Activated naive CD8-positive, alpha-beta T cell treated with anti-CD3 and anti-CD28 coated beads, Interleukin-2, amount 10 ng/mL, durations not matched to agents 7 days and 5 days (primary cell): ENCODE measurements around the gene FAM118A. TPM values are rescaled to one million over a fixed set of nuclear protein-coding genes. Genes with fewer than 3 reads are reported as not detected.
"Not testable (repeated sequence)": the region's sequence is repeated elsewhere in the genome, so short reads cannot be mapped to it uniquely, and the experiment has no call there.

Experiments used
- ATAC-seq: fragments of 150-1000 bp; cut with Tn5 transposase; one replicate; pipeline ENCODE4 v1.10.0; 2021; ENCODE audit warnings: low read depth, moderate library complexity
- POLR2A ChIA-PET: fragments of 350-600 bp; sonication (Branson Sonifier 250); formaldehyde crosslinking; loops from one replicate; lab custom pipeline; 2021; ENCODE audit warnings: antibody characterized with exemption; lab: Charles Lee
- DNase-seq: peaks from one replicate; pipeline ENCODE4 v3.0.0; 2021
- H3K27ac Mint-ChIP-seq: one replicate; pipeline ENCODE4 v1.8.0; 2022; ENCODE audit warnings: mild to moderate bottlenecking, mixed read lengths
- H3K27me3 Mint-ChIP-seq: one replicate; pipeline ENCODE4 v1.8.0; 2022; ENCODE audit warnings: mild to moderate bottlenecking, moderate library complexity, mixed read lengths
- H3K36me3 Mint-ChIP-seq: one replicate; pipeline ENCODE4 v1.8.0; 2021; ENCODE audit warnings: mild to moderate bottlenecking, mixed read lengths
- H3K4me1 Mint-ChIP-seq: one replicate; pipeline ENCODE4 v1.8.0; 2021; ENCODE audit warnings: mixed read lengths
- H3K4me3 Mint-ChIP-seq: one replicate; pipeline ENCODE4 v1.8.0; 2022; ENCODE audit warnings: mild to moderate bottlenecking, moderate library complexity, mixed read lengths
- H3K9me3 Mint-ChIP-seq: one replicate; pipeline ENCODE4 v1.8.0; 2021; ENCODE audit warnings: mixed read lengths
- total RNA-seq, 2 experiments: library from RNA; stranded (reverse); gene quantifications; one replicate each; pipeline ENCODE4 v1.2.3, GENCODE V29; 2021

Gene FAM118A
- total RNA-seq, 2 experiments from 2014 or later = 71.9 to 77.0 TPM

- ATAC-seq (no peak), DNase-seq (no peak)
- Mint-ChIP-seq H3K36me3 (no peaks in the 10 kb centered on the region), H3K9me3 (no peaks in the 10 kb centered on the region), H3K4me1 (peaks cover 5% of the 10 kb centered on the region), H3K27me3 (peaks cover 7% of the 10 kb centered on the region), H3K4me3 (no peak overlapping the region), H3K27ac (no peak overlapping the region)
- POLR2A ChIA-PET = interaction anchor here (0.6 kb wide), 1 partner anchor 42 kb away, joined by 3 read pairs; no protein-coding TSS in a partner anchor
These were observed 18.4 kb upstream of the FAM118A start for GRCh38 chr22:45291061-45291930.

- no peak overlapping the region for H3K27ac Mint-ChIP-seq
- H3K4me3 Mint-ChIP-seq = no peak overlapping the region
- DNase-seq (no peak), ATAC-seq (no peak)
- peaks cover 3% of the 10 kb centered on the region for H3K27me3 Mint-ChIP-seq
- H3K36me3 Mint-ChIP-seq = no peaks in the 10 kb centered on the region
- H3K9me3 Mint-ChIP-seq = no peaks in the 10 kb centered on the region
- peaks cover 11% of the 10 kb centered on the region for H3K4me1 Mint-ChIP-seq
- POLR2A ChIA-PET = no interaction called here
These were observed 17.8 kb upstream of the FAM118A start for GRCh38 chr22:45291931-45292290.

GRCh38 chr22:45292731-45293442 is 16.8 kb upstream of the FAM118A start:
- peak overlapping the region; percentile 5 for H3K27ac Mint-ChIP-seq
- H3K36me3 Mint-ChIP-seq = no peaks in the 10 kb centered on the region
- peaks cover 13% of the 10 kb centered on the region for H3K4me1 Mint-ChIP-seq
- no peak for ATAC-seq
- POLR2A ChIA-PET = no interaction called here
- H3K27me3 Mint-ChIP-seq = peaks cover 3% of the 10 kb centered on the region
- DNase-seq = no peak
- no peaks in the 10 kb centered on the region for H3K9me3 Mint-ChIP-seq
- no peak overlapping the region for H3K4me3 Mint-ChIP-seq

GRCh38 chr22:45294030-45294429 is 15.7 kb upstream of the FAM118A start:
- Mint-ChIP-seq H3K4me3 (no peak overlapping the region), H3K9me3 (no peaks in the 10 kb centered on the region)

GRCh38 chr22:45295004-45295403 is 14.7 kb upstream of the FAM118A start:
- H3K27ac Mint-ChIP-seq, H3K36me3 Mint-ChIP-seq, H3K27me3 Mint-ChIP-seq, ATAC-seq, DNase-seq, H3K4me3 Mint-ChIP-seq, H3K9me3 Mint-ChIP-seq: not testable (repeated sequence)
- POLR2A ChIA-PET = interaction anchor here (1.1 kb wide), 1 partner anchor 14 kb away, joined by 3 read pairs; no protein-coding TSS in a partner anchor
- H3K4me1 Mint-ChIP-seq = peaks cover 24% of the 10 kb centered on the region

More at GRCh38 chr22:45294030-45294429, 15.7 kb upstream of the FAM118A start:
- Mint-ChIP-seq H3K4me1 (peaks cover 19% of the 10 kb centered on the region), H3K27me3 (peaks cover 3% of the 10 kb centered on the region), H3K27ac (no peak overlapping the region), H3K36me3 (no peaks in the 10 kb centered on the region)
- ATAC-seq (no peak), DNase-seq (no peak)
- POLR2A ChIA-PET = no interaction called here

GRCh38 chr22:45295492-45295891 is 14.2 kb upstream of the FAM118A start:
- POLR2A ChIA-PET = interaction anchor here (1.1 kb wide), 1 partner anchor 13 kb away, joined by 3 read pairs; no protein-coding TSS in a partner anchor
- Mint-ChIP-seq H3K36me3 (no peaks in the 10 kb centered on the region), H3K27me3 (no peaks in the 10 kb centered on the region), H3K9me3 (no peaks in the 10 kb centered on the region), H3K27ac (peak overlapping the region; percentile 82), H3K4me1 (peaks cover 24% of the 10 kb centered on the region), H3K4me3 (no peak overlapping the region)
- DNase-seq = no peak
- ATAC-seq = no peak

GRCh38 chr22:45296628-45297297 is 13.0 kb upstream of the FAM118A start:
- POLR2A ChIA-PET = interaction anchor here (0.6 to 1.3 kb wide), 9 partner anchors 9 to 118 kb away, joined by 3 to 8 read pairs (median 3); partner anchors contain the start of gene FAM118A
- H3K27me3 Mint-ChIP-seq = no peaks in the 10 kb centered on the region
- no peaks in the 10 kb centered on the region for H3K9me3 Mint-ChIP-seq
- peaks cover 24% of the 10 kb centered on the region for H3K4me1 Mint-ChIP-seq
- H3K36me3 Mint-ChIP-seq = no peaks in the 10 kb centered on the region
- H3K4me3 Mint-ChIP-seq = peak overlapping the region; percentile 61
- ATAC-seq = peak; percentile 92
- peak overlapping the region; percentile 82 for H3K27ac Mint-ChIP-seq
- DNase-seq = peak; percentile 58

GRCh38 chr22:45298934-45299505 is 10.7 kb upstream of the FAM118A start:
- ATAC-seq = no peak
- Mint-ChIP-seq H3K27me3 (no peaks in the 10 kb centered on the region), H3K4me3 (no peak overlapping the region), H3K27ac (peak overlapping the region; percentile 30), H3K4me1 (peaks cover 25% of the 10 kb centered on the region), H3K9me3 (no peaks in the 10 kb centered on the region), H3K36me3 (no peaks in the 10 kb centered on the region)
- POLR2A ChIA-PET = interaction anchor here (1.6 kb wide), 1 partner anchor 10 kb away, joined by 5 read pairs; the partner anchor contains the start of gene FAM118A
- no peak for DNase-seq

- POLR2A ChIA-PET = no interaction called here
- peaks cover 12% of the 10 kb centered on the region for H3K4me1 Mint-ChIP-seq
- H3K27ac Mint-ChIP-seq = no peak overlapping the region
- no peak overlapping the region for H3K4me3 Mint-ChIP-seq
- ATAC-seq (no peak), DNase-seq (no peak)
- H3K9me3 Mint-ChIP-seq = no peaks in the 10 kb centered on the region
- H3K36me3 Mint-ChIP-seq = no peaks in the 10 kb centered on the region
- H3K27me3 Mint-ChIP-seq = no peaks in the 10 kb centered on the region
These were observed 7.0 kb upstream of the FAM118A start for GRCh38 chr22:45302751-45303150.

- no peak for DNase-seq
- ATAC-seq = no peak
- Mint-ChIP-seq H3K27ac (no peak overlapping the region), H3K9me3 (no peaks in the 10 kb centered on the region), H3K36me3 (no peaks in the 10 kb centered on the region), H3K4me1 (peaks cover 12% of the 10 kb centered on the region), H3K27me3 (no peaks in the 10 kb centered on the region), H3K4me3 (no peak overlapping the region)
- POLR2A ChIA-PET = interaction anchor here (0.7 kb wide), 1 partner anchor 592 kb away, joined by 4 read pairs; no protein-coding TSS in a partner anchor
These were observed 6.6 kb upstream of the FAM118A start for GRCh38 chr22:45303181-45303580.

GRCh38 chr22:45304971-45305370 is 4.8 kb upstream of the FAM118A start:
- no peak overlapping the region for H3K27ac Mint-ChIP-seq
- peaks cover 10% of the 10 kb centered on the region for H3K4me1 Mint-ChIP-seq
- H3K27me3 Mint-ChIP-seq = no peaks in the 10 kb centered on the region
- no peak for DNase-seq
- H3K36me3 Mint-ChIP-seq = no peaks in the 10 kb centered on the region
- no peaks in the 10 kb centered on the region for H3K9me3 Mint-ChIP-seq
- POLR2A ChIA-PET = no interaction called here
- no peak overlapping the region for H3K4me3 Mint-ChIP-seq
- ATAC-seq = no peak

- no peak overlapping the region for H3K27ac Mint-ChIP-seq
These were observed 4.2 kb upstream of the FAM118A start for GRCh38 chr22:45305456-45306075.

More at GRCh38 chr22:45305456-45306075, 4.2 kb upstream of the FAM118A start:
- ATAC-seq (no peak), DNase-seq (no peak)
- H3K4me1 Mint-ChIP-seq = peaks cover 12% of the 10 kb centered on the region
- H3K27me3 Mint-ChIP-seq = no peaks in the 10 kb centered on the region
- POLR2A ChIA-PET = interaction anchor here (0.9 kb wide), 1 partner anchor 9 kb away, joined by 3 read pairs; no protein-coding TSS in a partner anchor
- no peaks in the 10 kb centered on the region for H3K9me3 Mint-ChIP-seq
- H3K4me3 Mint-ChIP-seq = no peak overlapping the region
- no peaks in the 10 kb centered on the region for H3K36me3 Mint-ChIP-seq
